ENCODE results near the gene MARCHF11.

MARCHF11 gene

GRCh38 chr5:16179511-16179935 lies at the start of gene MARCHF11:
Gene MARCHF11, minus strand, starts transcription at chr5:16179791. Its CDS starts 216 bp downstream, at chr5:16179575.
- no peak for DNase-seq (ENCODE audit: low read depth in 2 of 2)

- DNase-seq (ENCODE audit: low read depth in 2 of 2) = no peak
Measured at GRCh38 chr5:16225927-16226326, 46.3 kb upstream of the MARCHF11 start.

- no peak for DNase-seq (ENCODE audit: low read depth in 2 of 2)
Measured at GRCh38 chr5:16192311-16192710, 12.7 kb upstream of the MARCHF11 start.

GRCh38 chr5:16180789-16181082 lies 1.1 kb upstream of the MARCHF11 start:
- DNase-seq (ENCODE audit: low read depth in 2 of 2) = no peak

- no peak for DNase-seq (ENCODE audit: low read depth in 2 of 2)
Measured at GRCh38 chr5:16179936-16180788, 571 bp upstream of the MARCHF11 start.

- peak in 1 of 2 donors; percentile 0 for DNase-seq (ENCODE audit: low read depth in 2 of 2)
Measured at GRCh38 chr5:16178745-16179372, 732 bp downstream of the MARCHF11 start.

- DNase-seq (ENCODE audit: low read depth in 2 of 2) = no peak
Measured at GRCh38 chr5:16169550-16169949, 10.0 kb downstream of the MARCHF11 start.

- DNase-seq (ENCODE audit: low read depth in 2 of 2) = no peak
Measured at GRCh38 chr5:16160706-16161105, 18.9 kb downstream of the MARCHF11 start.

- DNase-seq (ENCODE audit: low read depth in 2 of 2) = no peak
Measured at GRCh38 chr5:16159636-16160035, 20.0 kb downstream of the MARCHF11 start.

- DNase-seq (ENCODE audit: low read depth in 2 of 2) = no peak
Measured at GRCh38 chr5:16156152-16156551, 23.4 kb downstream of the MARCHF11 start.

GRCh38 chr5:16152601-16153568 lies 26.7 kb downstream of the MARCHF11 start:
- no peak for DNase-seq (ENCODE audit: low read depth in 2 of 2)

- no peak for DNase-seq (ENCODE audit: low read depth in 2 of 2)
Measured at GRCh38 chr5:16149621-16150020, 30.0 kb downstream of the MARCHF11 start.

GRCh38 chr5:16147179-16147900 lies 32.3 kb downstream of the MARCHF11 start:
- no peak for DNase-seq (ENCODE audit: low read depth in 2 of 2)

GRCh38 chr5:16144416-16144815 lies 35.2 kb downstream of the MARCHF11 start:
- no peak for DNase-seq (ENCODE audit: low read depth in 2 of 2)

- no peak for DNase-seq (ENCODE audit: low read depth in 2 of 2)
Measured at GRCh38 chr5:16143361-16144049, 36.1 kb downstream of the MARCHF11 start.

- no peak for DNase-seq (ENCODE audit: low read depth in 2 of 2)
Measured at GRCh38 chr5:16140944-16141343, 38.6 kb downstream of the MARCHF11 start.

- no peak for DNase-seq (ENCODE audit: low read depth in 2 of 2)
Measured at GRCh38 chr5:16140417-16140816, 39.2 kb downstream of the MARCHF11 start.

- DNase-seq (ENCODE audit: low read depth in 2 of 2) = no peak
Measured at GRCh38 chr5:16137177-16137576, 42.4 kb downstream of the MARCHF11 start.

GRCh38 chr5:16135506-16135905 lies 44.1 kb downstream of the MARCHF11 start:
- no peak for DNase-seq (ENCODE audit: low read depth in 2 of 2)

- no peak for DNase-seq (ENCODE audit: low read depth in 2 of 2)
Measured at GRCh38 chr5:16135003-16135402, 44.6 kb downstream of the MARCHF11 start.

- no peak for DNase-seq (ENCODE audit: low read depth in 2 of 2)
Measured at GRCh38 chr5:16134204-16134603, 45.4 kb downstream of the MARCHF11 start.
